ENCODE measurements around the gene KLHL26.

DNA sequence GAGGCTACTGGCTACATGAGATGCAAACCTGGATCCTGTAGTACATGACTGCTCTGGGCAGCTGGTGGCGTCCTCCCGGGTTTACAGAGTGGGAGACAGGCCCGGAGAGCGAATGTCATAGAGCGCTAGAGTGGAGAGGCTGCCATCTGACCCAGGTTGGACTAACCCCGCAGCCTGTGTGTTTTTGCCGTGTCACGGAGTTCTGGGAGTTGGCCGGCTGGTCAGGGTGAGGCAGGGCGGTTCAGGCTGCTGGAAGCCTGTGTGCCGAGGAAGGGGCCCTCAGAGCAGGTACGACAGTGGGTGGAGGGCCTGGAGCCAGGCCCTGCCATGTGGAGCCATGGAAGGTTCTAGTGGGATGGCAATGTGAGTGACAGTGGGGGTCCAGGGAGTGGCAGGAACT lies 59.2 kb downstream of the KLHL26 start:
- TF ChIP-seq EP300 (conservative IDR thresholded peaks at IDR 0.05; ENCODE audit: poor library complexity, severe bottlenecking): no peak
- TF ChIP-seq, protein P1, sequence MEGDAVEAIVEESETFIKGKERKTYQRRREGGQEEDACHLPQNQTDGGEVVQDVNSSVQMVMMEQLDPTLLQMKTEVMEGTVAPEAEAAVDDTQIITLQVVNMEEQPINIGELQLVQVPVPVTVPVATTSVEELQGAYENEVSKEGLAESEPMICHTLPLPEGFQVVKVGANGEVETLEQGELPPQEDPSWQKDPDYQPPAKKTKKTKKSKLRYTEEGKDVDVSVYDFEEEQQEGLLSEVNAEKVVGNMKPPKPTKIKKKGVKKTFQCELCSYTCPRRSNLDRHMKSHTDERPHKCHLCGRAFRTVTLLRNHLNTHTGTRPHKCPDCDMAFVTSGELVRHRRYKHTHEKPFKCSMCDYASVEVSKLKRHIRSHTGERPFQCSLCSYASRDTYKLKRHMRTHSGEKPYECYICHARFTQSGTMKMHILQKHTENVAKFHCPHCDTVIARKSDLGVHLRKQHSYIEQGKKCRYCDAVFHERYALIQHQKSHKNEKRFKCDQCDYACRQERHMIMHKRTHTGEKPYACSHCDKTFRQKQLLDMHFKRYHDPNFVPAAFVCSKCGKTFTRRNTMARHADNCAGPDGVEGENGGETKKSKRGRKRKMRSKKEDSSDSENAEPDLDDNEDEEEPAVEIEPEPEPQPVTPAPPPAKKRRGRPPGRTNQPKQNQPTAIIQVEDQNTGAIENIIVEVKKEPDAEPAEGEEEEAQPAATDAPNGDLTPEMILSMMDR (IDR thresholded peaks at IDR 0.05; ENCODE audit: poor library complexity, severe bottlenecking): no peak
- TF ChIP-seq, protein P2, sequence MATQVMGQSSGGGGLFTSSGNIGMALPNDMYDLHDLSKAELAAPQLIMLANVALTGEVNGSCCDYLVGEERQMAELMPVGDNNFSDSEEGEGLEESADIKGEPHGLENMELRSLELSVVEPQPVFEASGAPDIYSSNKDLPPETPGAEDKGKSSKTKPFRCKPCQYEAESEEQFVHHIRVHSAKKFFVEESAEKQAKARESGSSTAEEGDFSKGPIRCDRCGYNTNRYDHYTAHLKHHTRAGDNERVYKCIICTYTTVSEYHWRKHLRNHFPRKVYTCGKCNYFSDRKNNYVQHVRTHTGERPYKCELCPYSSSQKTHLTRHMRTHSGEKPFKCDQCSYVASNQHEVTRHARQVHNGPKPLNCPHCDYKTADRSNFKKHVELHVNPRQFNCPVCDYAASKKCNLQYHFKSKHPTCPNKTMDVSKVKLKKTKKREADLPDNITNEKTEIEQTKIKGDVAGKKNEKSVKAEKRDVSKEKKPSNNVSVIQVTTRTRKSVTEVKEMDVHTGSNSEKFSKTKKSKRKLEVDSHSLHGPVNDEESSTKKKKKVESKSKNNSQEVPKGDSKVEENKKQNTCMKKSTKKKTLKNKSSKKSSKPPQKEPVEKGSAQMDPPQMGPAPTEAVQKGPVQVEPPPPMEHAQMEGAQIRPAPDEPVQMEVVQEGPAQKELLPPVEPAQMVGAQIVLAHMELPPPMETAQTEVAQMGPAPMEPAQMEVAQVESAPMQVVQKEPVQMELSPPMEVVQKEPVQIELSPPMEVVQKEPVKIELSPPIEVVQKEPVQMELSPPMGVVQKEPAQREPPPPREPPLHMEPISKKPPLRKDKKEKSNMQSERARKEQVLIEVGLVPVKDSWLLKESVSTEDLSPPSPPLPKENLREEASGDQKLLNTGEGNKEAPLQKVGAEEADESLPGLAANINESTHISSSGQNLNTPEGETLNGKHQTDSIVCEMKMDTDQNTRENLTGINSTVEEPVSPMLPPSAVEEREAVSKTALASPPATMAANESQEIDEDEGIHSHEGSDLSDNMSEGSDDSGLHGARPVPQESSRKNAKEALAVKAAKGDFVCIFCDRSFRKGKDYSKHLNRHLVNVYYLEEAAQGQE (IDR thresholded peaks at IDR 0.05; ENCODE audit: borderline replicate concordance): no peak
- no peak for TF ChIP-seq RAD21 (conservative IDR thresholded peaks at IDR 0.05)
- no peak for TF ChIP-seq EZH2 (IDR thresholded peaks at IDR 0.05; ENCODE audit: borderline replicate concordance, insufficient read depth, low read length, poor library complexity, severe bottlenecking)

Measured in neural cell (in vitro differentiated cells).